Nephron (organoid): ENCODE measurements around the gene LPCAT1.

Source experiments
- H3K27ac Mint-ChIP-seq, 3 experiments: 2 replicates each; pipeline ENCODE4 v1.8.0; 2020; ENCODE audit warnings: mixed read lengths in 3 of 3, mild to moderate bottlenecking in 2 of 3, moderate library complexity in 1 of 3
- H3K27me3 Mint-ChIP-seq: 2 replicates; pipeline ENCODE4 v1.8.0; 2021; ENCODE audit warnings: low read depth, mild to moderate bottlenecking, moderate library complexity, mixed read lengths
- H3K36me3 Mint-ChIP-seq: 2 replicates; pipeline ENCODE4 v1.8.0; 2020; ENCODE audit warnings: low read depth, mixed read lengths
- H3K4me1 Mint-ChIP-seq: 2 replicates; pipeline ENCODE4 v1.8.0; 2020; ENCODE audit warnings: mixed read lengths
- H3K4me3 Mint-ChIP-seq, 3 experiments: 2 replicates each; pipeline ENCODE4 v1.8.0; 2020; ENCODE audit warnings: mild to moderate bottlenecking in 3 of 3, mixed read lengths in 3 of 3, moderate library complexity in 2 of 3
- H3K9me3 Mint-ChIP-seq: 2 replicates; pipeline ENCODE4 v1.8.0; 2020; ENCODE audit warnings: mixed read lengths
- CTCF ChIP-seq, 3 experiments: fragments of 200-600 bp; sonication (generic); IDR thresholded peaks; one replicate each; pipeline ENCODE4 v1.5.0; 2021; ENCODE audit warnings: antibody characterized with exemption in 3 of 3; ENCODE audit not compliant: unreplicated experiment in 3 of 3

The LPCAT1 gene

GRCh38 chr5:1538741-1539392, 15.1 kb upstream of the LPCAT1 start:
- H3K36me3 Mint-ChIP-seq = no peaks in the 10 kb centered on the region
- no peak for TF ChIP-seq CTCF (IDR thresholded peaks at IDR 0.05; ENCODE audit: unreplicated experiment in 3 of 3)
- no peak overlapping the region for H3K4me3 Mint-ChIP-seq
- H3K4me1 Mint-ChIP-seq = peaks cover 9% of the 10 kb centered on the region
- peaks cover 31% of the 10 kb centered on the region for H3K27me3 Mint-ChIP-seq
- no peak overlapping the region for H3K27ac Mint-ChIP-seq
- no peaks in the 10 kb centered on the region for H3K9me3 Mint-ChIP-seq

- H3K9me3 Mint-ChIP-seq = no peaks in the 10 kb centered on the region
- no peak overlapping the region for H3K4me3 Mint-ChIP-seq
- H3K4me1 Mint-ChIP-seq = peaks cover 9% of the 10 kb centered on the region
- TF ChIP-seq CTCF (IDR thresholded peaks at IDR 0.05; ENCODE audit: unreplicated experiment in 3 of 3) = no peak
- peaks cover 31% of the 10 kb centered on the region for H3K27me3 Mint-ChIP-seq
- no peaks in the 10 kb centered on the region for H3K36me3 Mint-ChIP-seq
- H3K27ac Mint-ChIP-seq = no peak overlapping the region
Observed at GRCh38 chr5:1538276-1538675, 14.5 kb upstream of the LPCAT1 start.

GRCh38 chr5:1537603-1538154, 13.9 kb upstream of the LPCAT1 start:
- H3K36me3 Mint-ChIP-seq = no peaks in the 10 kb centered on the region
- H3K9me3 Mint-ChIP-seq = no peaks in the 10 kb centered on the region
- H3K27me3 Mint-ChIP-seq = peaks cover 31% of the 10 kb centered on the region
- no peak overlapping the region for H3K4me3 Mint-ChIP-seq
- no peak overlapping the region for H3K27ac Mint-ChIP-seq
- peaks cover 9% of the 10 kb centered on the region for H3K4me1 Mint-ChIP-seq
- TF ChIP-seq CTCF (IDR thresholded peaks at IDR 0.05; ENCODE audit: unreplicated experiment in 3 of 3) = no peak

- Mint-ChIP-seq H3K27me3 (peaks cover 35% of the 10 kb centered on the region), H3K4me3 (no peak overlapping the region), H3K4me1 (peaks cover 8% of the 10 kb centered on the region), H3K9me3 (no peaks in the 10 kb centered on the region), H3K27ac (no peak overlapping the region), H3K36me3 (no peaks in the 10 kb centered on the region)
- no peak for TF ChIP-seq CTCF (IDR thresholded peaks at IDR 0.05; ENCODE audit: unreplicated experiment in 3 of 3)
Observed at GRCh38 chr5:1536871-1537602, 13.3 kb upstream of the LPCAT1 start.

- Mint-ChIP-seq H3K36me3 (no peaks in the 10 kb centered on the region), H3K27me3 (peaks cover 32% of the 10 kb centered on the region), H3K4me1 (peaks cover 2% of the 10 kb centered on the region), H3K4me3 (no peak overlapping the region), H3K27ac (no peak overlapping the region), H3K9me3 (no peaks in the 10 kb centered on the region)
- TF ChIP-seq CTCF (IDR thresholded peaks at IDR 0.05; ENCODE audit: unreplicated experiment in 3 of 3) = no peak
Observed at GRCh38 chr5:1536322-1536845, 12.6 kb upstream of the LPCAT1 start.
